HepG2 (cell line): ENCODE measurements around the gene SLC35B2. TPM values are rescaled to one million over a fixed set of nuclear protein-coding genes. Genes with fewer than 3 reads are reported as not detected.

Experiments used
- ARID5B ChIP-seq: IDR thresholded peaks from 2 replicates; pipeline ENCODE4 v1.4.0; 2020; ENCODE audit warnings: mild to moderate bottlenecking, missing genetic modification reagents
- BORCS8-MEF2B ChIP-seq: sonication (generic); formaldehyde crosslinking; IDR thresholded peaks from 2 replicates; pipeline ENCODE4 v1.8.0; 2022; ENCODE audit warnings: mild to moderate bottlenecking, missing genetic modification reagents
- DMAP1 ChIP-seq: IDR thresholded peaks from 2 replicates; pipeline ENCODE4 v1.6.1; 2016
- EP300 ChIP-seq, 3 experiments: sonication (generic) in 1 of 3; formaldehyde crosslinking in 1 of 3; IDR thresholded peaks; 2 replicates each; pipeline versions ENCODE4 v1.5.1 to v1.6.1; 2011 to 2020; ENCODE audit warnings: low read depth in 2 of 3, low read length in 2 of 3, borderline replicate concordance in 1 of 3, improper control_type of control experiment in 1 of 3, mild to moderate bottlenecking in 1 of 3, missing genetic modification reagents in 1 of 3, moderate library complexity in 1 of 3
- FOXO1 ChIP-seq: sonication (generic); formaldehyde crosslinking; IDR thresholded peaks from 2 replicates; pipeline ENCODE4 v1.4.0; 2020; ENCODE audit warnings: missing genetic modification reagents
- HOXD1 ChIP-seq: sonication (generic); formaldehyde crosslinking; IDR thresholded peaks from 2 replicates; pipeline ENCODE4 v1.5.0; 2020; ENCODE audit warnings: missing genetic modification reagents
- KLF16 ChIP-seq, 2 experiments: sonication (generic) in 1 of 2; formaldehyde crosslinking in 1 of 2; IDR thresholded peaks; 2 replicates each; pipeline versions ENCODE4 v1.6.1 to v1.8.0; 2016 to 2023; ENCODE audit warnings: missing genetic modification reagents in 2 of 2, missing compliant biosample characterization in 1 of 2
- KLF6 ChIP-seq: IDR thresholded peaks from 2 replicates; pipeline ENCODE4 v1.8.0; 2016; ENCODE audit warnings: missing biosample characterization, missing genetic modification reagents
- MAFK ChIP-seq, 2 experiments: IDR thresholded peaks in 1 of 2; conservative IDR thresholded peaks in 1 of 2; 2 replicates each; pipeline ENCODE4 v1.6.1; 2011; ENCODE audit warnings: improper control_type of control experiment in 2 of 2, low read length in 2 of 2
- NAIF1 ChIP-seq: sonication (generic); formaldehyde crosslinking; IDR thresholded peaks from 2 replicates; pipeline ENCODE4 v1.5.0; 2020; ENCODE audit warnings: mild to moderate bottlenecking, missing genetic modification reagents, borderline replicate concordance
- PHF20 ChIP-seq: sonication (generic); formaldehyde crosslinking; IDR thresholded peaks from 2 replicates; pipeline ENCODE4 v1.5.0; 2020; ENCODE audit warnings: mild to moderate bottlenecking, missing genetic modification reagents
- RXRA ChIP-seq: sonication (generic); formaldehyde crosslinking; IDR thresholded peaks from 2 replicates; pipeline ENCODE4 v1.5.1; 2020; ENCODE audit warnings: missing genetic modification reagents
- SAP130 ChIP-seq: IDR thresholded peaks from 2 replicates; pipeline ENCODE4 v1.6.1; 2016; ENCODE audit warnings: low read depth
- THAP7 ChIP-seq: sonication (generic); formaldehyde crosslinking; IDR thresholded peaks from 2 replicates; pipeline ENCODE4 v1.8.1; 2023; ENCODE audit warnings: mild to moderate bottlenecking, missing genetic modification reagents
- ZNF160 ChIP-seq: sonication (generic); formaldehyde crosslinking; IDR thresholded peaks from 2 replicates; pipeline ENCODE4 v1.8.0; 2022; ENCODE audit warnings: mild to moderate bottlenecking, inconsistent platforms, missing genetic modification reagents
- ZNF614 ChIP-seq: IDR thresholded peaks from 2 replicates; pipeline ENCODE4 v1.6.1; 2018; ENCODE audit warnings: missing biosample characterization, missing genetic modification reagents, inconsistent platforms, borderline replicate concordance
- ZNF644 ChIP-seq: IDR thresholded peaks from 2 replicates; pipeline ENCODE4 v1.6.1; 2016; ENCODE audit warnings: low read depth
- ZNF747 ChIP-seq: sonication (generic); formaldehyde crosslinking; IDR thresholded peaks from 2 replicates; pipeline ENCODE4 v1.8.1; 2023; ENCODE audit warnings: missing genetic modification reagents, mild to moderate bottlenecking, borderline replicate concordance
- polyA plus RNA-seq, 8 experiments: library from polyadenylated mRNA; depleted of rRNA in 3 of 8; stranded (reverse) in 7 of 8; unstranded in 1 of 8; fragments of >200 nt; fragmentation: Illumina TruSeq in 4 of 8; extraction: Trizol in 4 of 8; gene quantifications; 2 replicates each; pipeline versions ENCODE4 v1.2.1 to v1.2.3, GENCODE V29; 2011 to 2016; ENCODE audit warnings: low read depth in 4 of 8, missing spikeins in 1 of 8, mixed read lengths in 1 of 8; ENCODE audit not compliant: insufficient read depth in 1 of 8
- total RNA-seq, 5 experiments: library from RNA; depleted of rRNA; stranded (reverse); fragments of >200 nt; fragmentation: Illumina TruSeq; extraction: Trizol; gene quantifications; 2 replicates each; pipeline ENCODE4 v1.2.3, GENCODE V29; 2016; ENCODE audit warnings: low read depth in 1 of 5
- TF ChIP-seq, protein P1 (sequence below): sonication (generic); formaldehyde crosslinking; IDR thresholded peaks from 2 replicates; pipeline ENCODE4 v1.4.0; 2020; ENCODE audit warnings: missing genetic modification reagents
- TF ChIP-seq, protein P2 (sequence below): IDR thresholded peaks from 2 replicates; pipeline ENCODE4 v1.6.1; 2016; ENCODE audit warnings: low read depth
- TF ChIP-seq, protein P3 (sequence below): IDR thresholded peaks from 2 replicates; pipeline ENCODE4 v1.6.1; 2016

SLC35B2 gene
- total and polyA plus RNA-seq, 2 of the 13 experiments (the other 11 are each of a cell fraction or from before 2014, with no cell fraction given), result 61.1 to 148 TPM

- TF ChIP-seq EP300 (IDR thresholded peaks at IDR 0.05; ENCODE audit: low read depth in 2 of 2, low read length in 2 of 2), result no peak
- TF ChIP-seq EP300 (CRISPR knock-in tag; IDR thresholded peaks at IDR 0.05; ENCODE audit: borderline replicate concordance), result 0 out of 2 replicates have a peak, but pooled peaks have one; percentile 29
- peak; percentile 60 for TF ChIP-seq SAP130 (CRISPR knock-in tag)
- TF ChIP-seq KLF6, result no peak
- TF ChIP-seq, protein P1, sequence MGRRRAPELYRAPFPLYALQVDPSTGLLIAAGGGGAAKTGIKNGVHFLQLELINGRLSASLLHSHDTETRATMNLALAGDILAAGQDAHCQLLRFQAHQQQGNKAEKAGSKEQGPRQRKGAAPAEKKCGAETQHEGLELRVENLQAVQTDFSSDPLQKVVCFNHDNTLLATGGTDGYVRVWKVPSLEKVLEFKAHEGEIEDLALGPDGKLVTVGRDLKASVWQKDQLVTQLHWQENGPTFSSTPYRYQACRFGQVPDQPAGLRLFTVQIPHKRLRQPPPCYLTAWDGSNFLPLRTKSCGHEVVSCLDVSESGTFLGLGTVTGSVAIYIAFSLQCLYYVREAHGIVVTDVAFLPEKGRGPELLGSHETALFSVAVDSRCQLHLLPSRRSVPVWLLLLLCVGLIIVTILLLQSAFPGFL (CRISPR knock-in tag), result no peak
- 0 out of 2 replicates have a peak, but pooled peaks have one; percentile 11 for TF ChIP-seq DMAP1 (CRISPR knock-in tag)
- TF ChIP-seq BORCS8-MEF2B (CRISPR knock-in tag), result no peak
- TF ChIP-seq ARID5B (CRISPR knock-in tag), result 0 out of 2 replicates have a peak, but pooled peaks have one; percentile 20
- no peak for TF ChIP-seq PHF20 (CRISPR knock-in tag)
- TF ChIP-seq, protein P2, sequence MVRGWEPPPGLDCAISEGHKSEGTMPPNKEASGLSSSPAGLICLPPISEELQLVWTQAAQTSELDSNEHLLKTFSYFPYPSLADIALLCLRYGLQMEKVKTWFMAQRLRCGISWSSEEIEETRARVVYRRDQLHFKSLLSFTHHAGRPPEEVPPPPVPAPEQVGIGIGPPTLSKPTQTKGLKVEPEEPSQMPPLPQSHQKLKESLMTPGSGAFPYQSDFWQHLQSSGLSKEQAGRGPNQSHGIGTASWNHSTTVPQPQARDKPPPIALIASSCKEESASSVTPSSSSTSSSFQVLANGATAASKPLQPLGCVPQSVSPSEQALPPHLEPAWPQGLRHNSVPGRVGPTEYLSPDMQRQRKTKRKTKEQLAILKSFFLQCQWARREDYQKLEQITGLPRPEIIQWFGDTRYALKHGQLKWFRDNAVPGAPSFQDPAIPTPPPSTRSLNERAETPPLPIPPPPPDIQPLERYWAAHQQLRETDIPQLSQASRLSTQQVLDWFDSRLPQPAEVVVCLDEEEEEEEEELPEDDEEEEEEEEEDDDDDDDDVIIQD (CRISPR knock-in tag), result 0 out of 2 replicates have a peak, but pooled peaks have one; percentile 24
- no peak for TF ChIP-seq RXRA (CRISPR knock-in tag)
- no peak for TF ChIP-seq ZNF614
- no peak for TF ChIP-seq NAIF1 (CRISPR knock-in tag)
- TF ChIP-seq HOXD1 (CRISPR knock-in tag), result 0 out of 2 replicates have a peak, but pooled peaks have one; percentile 46
- no peak for TF ChIP-seq MAFK (conservative IDR thresholded peaks at IDR 0.05 in 1 of 2, IDR thresholded peaks at IDR 0.05 in 1 of 2; ENCODE audit: low read length in 2 of 2)
- TF ChIP-seq, protein P3, sequence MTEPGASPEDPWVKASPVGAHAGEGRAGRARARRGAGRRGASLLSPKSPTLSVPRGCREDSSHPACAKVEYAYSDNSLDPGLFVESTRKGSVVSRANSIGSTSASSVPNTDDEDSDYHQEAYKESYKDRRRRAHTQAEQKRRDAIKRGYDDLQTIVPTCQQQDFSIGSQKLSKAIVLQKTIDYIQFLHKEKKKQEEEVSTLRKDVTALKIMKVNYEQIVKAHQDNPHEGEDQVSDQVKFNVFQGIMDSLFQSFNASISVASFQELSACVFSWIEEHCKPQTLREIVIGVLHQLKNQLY (CRISPR knock-in tag), result no peak
- TF ChIP-seq KLF16 (CRISPR knock-in tag; IDR thresholded peaks at IDR 0.05), result no peak
- TF ChIP-seq ZNF644 (CRISPR knock-in tag), result no peak
- TF ChIP-seq ZNF160 (CRISPR knock-in tag), result no peak
- TF ChIP-seq THAP7 (CRISPR knock-in tag), result peak; percentile 37; the same call in 1 of the 2 replicates
- no peak for TF ChIP-seq FOXO1 (CRISPR knock-in tag)
- no peak for TF ChIP-seq ZNF747 (CRISPR knock-in tag)
Measured at GRCh38 chr6:44263354-44264100, 6.2 kb upstream of the SLC35B2 start (continued).
